GM19455 (cell line): ENCODE measurements around the gene ATP11A.
"Not testable (repeated sequence)": the region's sequence is repeated elsewhere in the genome, so short reads cannot be mapped to it uniquely, and the experiment has no call there.

Source experiments
- ATAC-seq: cut with Tn5 transposase; IDR thresholded peaks from one replicate; pipeline ENCODE4 v1.9.1; 2021; ENCODE audit not compliant: unreplicated experiment

ATP11A gene

GRCh38 chr13:112669881-112670499 lies 19.8 kb upstream of the ATP11A start:
- ATAC-seq: no peak

- ATAC-seq: no peak
These were observed 19.0 kb upstream of the ATP11A start for GRCh38 chr13:112670864-112671263.

- ATAC-seq: no peak
These were observed 18.5 kb upstream of the ATP11A start for GRCh38 chr13:112671359-112671758.

GRCh38 chr13:112672651-112673284 lies 17.1 kb upstream of the ATP11A start:
- no peak for ATAC-seq

- ATAC-seq: no peak
These were observed 15.1 kb upstream of the ATP11A start for GRCh38 chr13:112674412-112675365.

GRCh38 chr13:112675366-112675756 lies 14.5 kb upstream of the ATP11A start:
- ATAC-seq: no peak

- not testable (repeated sequence) for ATAC-seq
These were observed 12.3 kb upstream of the ATP11A start for GRCh38 chr13:112677421-112677962.

- no peak for ATAC-seq
These were observed 10.5 kb upstream of the ATP11A start for GRCh38 chr13:112679381-112679780.

- ATAC-seq: no peak
These were observed 9.7 kb upstream of the ATP11A start for GRCh38 chr13:112679932-112680677.

GRCh38 chr13:112680741-112681360 lies 9.0 kb upstream of the ATP11A start:
- ATAC-seq: no peak

GRCh38 chr13:112683581-112683980 lies 6.3 kb upstream of the ATP11A start:
- no peak for ATAC-seq

GRCh38 chr13:112684071-112684845 lies 5.6 kb upstream of the ATP11A start:
- no peak for ATAC-seq

- not testable (repeated sequence) for ATAC-seq
These were observed 4.5 kb upstream of the ATP11A start for GRCh38 chr13:112685189-112685805.

- no peak for ATAC-seq
These were observed 3.9 kb upstream of the ATP11A start for GRCh38 chr13:112685896-112686295.

GRCh38 chr13:112686364-112686763 lies 3.5 kb upstream of the ATP11A start:
- ATAC-seq: no peak

- ATAC-seq: no peak
These were observed 2.9 kb upstream of the ATP11A start for GRCh38 chr13:112686987-112687386.

GRCh38 chr13:112687836-112688559 lies 1.8 kb upstream of the ATP11A start:
- ATAC-seq: no peak

- ATAC-seq: peak; percentile 0
These were observed 1.1 kb upstream of the ATP11A start for GRCh38 chr13:112688560-112689302.
